HG02798 (cell line): ENCODE measurements around the gene PTPRN2.
"Not testable (repeated sequence)": the region's sequence is repeated elsewhere in the genome, so short reads cannot be mapped to it uniquely, and the experiment has no call there.

ENCODE experiments used
- ATAC-seq: cut with Tn5 transposase; IDR thresholded peaks from one replicate; pipeline ENCODE4 v1.9.1; 2021; ENCODE audit warnings: mild to moderate bottlenecking; ENCODE audit not compliant: unreplicated experiment, poor library complexity

Gene PTPRN2

DNA sequence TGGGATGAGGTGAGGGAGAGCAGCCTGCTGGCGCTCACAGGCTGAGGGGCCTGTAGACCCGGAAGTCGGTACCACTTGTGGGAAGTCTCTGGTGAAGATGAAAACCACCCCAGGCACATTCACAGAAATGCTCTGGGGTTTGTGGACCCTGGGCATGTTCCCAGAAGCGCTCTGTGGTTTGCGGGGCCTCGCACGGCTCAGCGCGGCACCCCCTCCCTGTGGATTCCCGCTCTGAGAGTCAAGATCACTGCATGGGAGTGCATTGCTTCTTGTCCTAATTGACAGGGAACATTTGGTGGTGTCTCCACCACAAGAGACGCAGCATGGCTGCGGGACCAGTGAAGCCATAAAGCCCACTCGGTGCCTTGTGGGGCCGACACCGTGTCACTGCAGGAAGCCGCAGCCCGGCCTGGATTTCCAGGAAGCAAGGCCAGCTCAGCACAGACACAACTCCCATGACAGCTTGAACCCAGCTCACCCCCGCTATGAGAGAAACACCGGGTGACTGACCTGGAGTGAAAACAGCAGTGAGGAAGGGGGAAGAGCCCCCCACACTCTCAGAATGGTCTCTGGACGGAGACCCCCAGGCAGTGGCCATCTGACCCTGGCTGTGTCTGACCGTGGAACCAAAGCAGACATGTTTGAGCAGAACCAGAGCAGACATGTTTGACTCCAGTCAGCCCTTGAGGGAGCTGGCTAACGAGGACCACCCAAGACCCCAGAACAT lies 157.2 kb downstream of the PTPRN2 start:
- no peak for ATAC-seq

DNA sequence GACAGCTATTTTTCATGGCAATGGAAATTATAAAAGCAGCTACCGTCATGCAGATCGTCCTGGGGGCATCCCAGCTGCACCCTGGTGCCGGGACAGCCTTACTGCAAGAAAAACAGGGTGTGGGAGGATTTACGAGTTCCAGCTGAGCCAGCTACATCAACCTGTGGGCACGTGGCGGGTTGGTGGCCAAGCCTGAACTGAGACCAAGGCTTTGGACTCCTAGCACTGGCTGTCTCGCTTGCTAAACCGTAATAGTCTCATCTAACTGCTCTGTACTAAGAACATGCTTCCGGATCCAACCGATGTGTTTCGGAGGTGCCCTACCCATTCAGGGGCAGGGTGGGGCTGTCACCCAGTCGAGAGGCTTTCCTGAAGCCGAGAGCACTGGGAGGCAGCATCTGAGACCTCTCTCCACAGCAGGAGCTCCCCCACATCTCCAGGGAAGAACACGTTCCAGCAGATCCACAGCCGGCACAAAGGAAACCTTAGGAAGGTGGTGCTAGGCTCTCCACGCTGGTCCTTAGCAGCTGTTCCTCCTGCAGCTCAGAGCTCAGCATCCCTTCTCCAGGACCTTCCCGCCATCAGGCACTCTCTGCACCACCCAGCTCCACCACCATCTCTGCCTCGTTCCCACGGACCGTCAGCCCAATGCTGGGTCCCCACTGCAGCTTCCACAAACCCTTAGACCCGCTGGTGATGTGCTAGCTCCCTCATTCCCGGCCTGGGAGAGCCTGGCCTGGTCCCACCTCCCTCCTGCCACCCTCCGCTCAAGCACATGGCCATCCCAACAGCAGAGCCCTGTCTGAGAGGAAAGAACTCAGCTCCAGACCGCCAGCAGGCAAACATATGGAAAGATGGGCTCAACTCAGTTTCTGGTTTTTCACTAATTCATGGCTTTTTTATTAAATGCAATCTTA lies 158.5 kb downstream of the PTPRN2 start:
- no peak for ATAC-seq

DNA sequence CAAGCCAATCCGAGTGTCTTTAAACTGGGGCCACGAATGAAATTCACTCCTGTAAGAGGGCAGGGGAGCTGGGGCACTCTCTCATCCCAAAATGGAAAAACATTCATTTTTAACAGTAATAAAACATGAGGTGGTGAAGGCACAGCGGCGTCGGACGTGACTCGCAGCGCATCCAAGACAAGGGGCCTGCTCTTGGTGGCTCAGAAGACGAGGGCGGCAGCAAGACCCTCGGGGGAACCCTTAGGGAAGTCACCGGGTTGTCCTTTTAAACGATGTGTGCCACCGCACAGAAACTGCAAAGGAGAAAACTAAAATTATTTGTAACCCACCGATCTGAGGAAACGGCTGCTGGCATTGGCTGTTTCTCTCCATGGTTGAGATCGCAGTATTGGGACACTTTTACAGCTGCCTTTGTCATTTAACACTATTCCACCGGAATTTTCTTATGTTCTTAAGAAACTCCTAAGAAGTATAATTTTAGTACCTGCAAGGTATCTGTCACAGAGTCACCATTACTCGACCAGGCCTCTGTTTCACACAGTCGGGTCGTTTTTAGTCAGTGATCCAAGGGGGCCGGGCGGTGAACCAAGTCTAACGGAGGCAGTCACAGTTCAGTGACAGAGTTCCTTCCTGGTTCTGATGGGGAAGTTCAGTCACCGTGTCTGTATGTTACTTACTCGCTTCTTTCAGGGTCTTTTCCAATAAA lies 159.3 kb downstream of the PTPRN2 start:
- ATAC-seq: no peak

DNA sequence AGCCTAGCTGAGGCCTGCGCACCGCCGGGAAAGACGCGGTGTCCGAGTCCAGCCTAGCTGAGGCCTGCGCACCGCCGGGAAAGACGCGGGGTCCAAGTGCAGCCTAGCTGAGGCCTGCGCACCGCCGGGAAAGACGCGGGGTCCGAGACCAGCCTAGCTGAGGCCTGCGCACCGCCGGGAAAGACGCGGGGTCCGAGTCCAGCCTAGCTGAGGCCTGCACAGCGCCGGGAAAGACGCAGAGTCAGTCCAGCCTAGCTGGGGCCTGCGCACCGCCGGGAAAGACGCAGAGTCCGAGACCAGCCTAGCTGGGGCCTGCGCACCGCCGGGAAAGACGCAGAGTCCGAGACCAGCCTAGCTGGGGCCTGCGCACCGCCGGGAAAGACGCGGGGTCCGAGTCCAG lies 161.9 kb downstream of the PTPRN2 start:
- ATAC-seq: not testable (repeated sequence)

DNA sequence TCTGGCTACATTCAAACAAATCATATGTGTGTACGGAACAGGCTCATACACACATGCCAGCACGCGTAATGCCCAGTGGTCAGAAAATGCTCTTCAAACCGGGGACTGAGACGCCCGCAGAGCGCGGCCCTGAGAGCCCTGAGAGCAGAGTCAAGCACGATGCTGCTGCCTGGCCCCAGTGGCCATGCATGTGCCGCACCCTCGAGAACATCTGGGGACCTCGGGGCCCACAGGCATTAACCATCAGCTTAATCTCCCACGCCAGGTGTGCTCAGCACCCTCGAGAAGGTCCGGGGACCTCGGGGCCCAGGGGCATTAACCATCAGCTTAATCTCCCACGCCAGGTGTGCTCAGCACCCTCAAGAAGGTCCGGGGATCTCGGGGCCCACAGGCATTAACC lies 163.1 kb downstream of the PTPRN2 start:
- ATAC-seq: no peak

DNA sequence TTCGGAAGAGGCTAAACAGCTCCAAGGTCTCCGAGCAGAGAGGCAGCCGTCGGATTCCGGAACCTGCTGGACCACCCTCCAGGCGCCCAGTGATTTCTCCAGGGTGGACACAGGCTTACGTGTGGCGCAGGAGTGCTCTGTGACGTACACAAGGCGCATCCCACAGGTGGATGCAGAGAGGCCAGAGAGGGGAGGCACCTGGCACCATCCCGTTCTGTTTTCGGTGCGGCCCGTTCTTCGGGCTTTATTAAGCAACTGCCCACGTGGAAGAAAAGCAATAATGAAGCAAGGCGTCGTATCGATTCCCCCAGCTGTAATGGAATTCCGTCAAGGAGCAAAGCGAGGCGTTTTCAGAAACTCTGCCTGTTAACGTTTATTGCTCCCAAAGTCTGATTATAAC lies 163.6 kb downstream of the PTPRN2 start:
- no peak for ATAC-seq

DNA sequence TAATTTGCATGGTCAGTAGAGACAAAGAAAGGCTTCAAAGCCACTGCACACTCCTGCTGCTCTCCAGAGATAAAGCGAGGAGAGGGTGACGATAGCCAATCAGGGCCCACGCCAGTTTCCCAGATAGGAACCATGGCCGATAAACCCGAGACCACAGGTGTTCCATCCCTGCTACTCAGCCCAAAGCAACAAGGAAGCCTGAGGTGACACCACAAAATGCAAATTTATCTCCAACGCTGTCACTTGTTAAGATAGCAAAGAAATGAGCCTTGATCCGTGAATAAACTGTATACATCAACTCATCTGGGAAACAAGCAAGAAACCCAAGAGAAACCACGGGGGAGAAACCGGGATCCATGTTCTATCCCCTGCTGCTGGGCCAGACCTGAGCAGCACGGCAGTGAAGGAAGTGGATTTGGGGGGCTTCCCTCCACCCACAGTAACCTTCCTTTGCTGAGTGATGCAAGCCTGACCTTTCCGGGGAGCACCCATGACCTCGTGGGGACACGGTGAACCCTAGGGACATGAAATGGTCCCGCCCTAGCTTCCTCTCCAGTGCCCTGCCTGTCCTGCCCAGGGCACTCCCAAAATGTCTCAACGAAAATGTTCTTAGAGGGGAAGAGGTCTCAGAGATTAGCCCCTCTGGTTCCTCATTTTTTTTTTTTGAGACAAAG lies 164.6 kb downstream of the PTPRN2 start:
- ATAC-seq: no peak

DNA sequence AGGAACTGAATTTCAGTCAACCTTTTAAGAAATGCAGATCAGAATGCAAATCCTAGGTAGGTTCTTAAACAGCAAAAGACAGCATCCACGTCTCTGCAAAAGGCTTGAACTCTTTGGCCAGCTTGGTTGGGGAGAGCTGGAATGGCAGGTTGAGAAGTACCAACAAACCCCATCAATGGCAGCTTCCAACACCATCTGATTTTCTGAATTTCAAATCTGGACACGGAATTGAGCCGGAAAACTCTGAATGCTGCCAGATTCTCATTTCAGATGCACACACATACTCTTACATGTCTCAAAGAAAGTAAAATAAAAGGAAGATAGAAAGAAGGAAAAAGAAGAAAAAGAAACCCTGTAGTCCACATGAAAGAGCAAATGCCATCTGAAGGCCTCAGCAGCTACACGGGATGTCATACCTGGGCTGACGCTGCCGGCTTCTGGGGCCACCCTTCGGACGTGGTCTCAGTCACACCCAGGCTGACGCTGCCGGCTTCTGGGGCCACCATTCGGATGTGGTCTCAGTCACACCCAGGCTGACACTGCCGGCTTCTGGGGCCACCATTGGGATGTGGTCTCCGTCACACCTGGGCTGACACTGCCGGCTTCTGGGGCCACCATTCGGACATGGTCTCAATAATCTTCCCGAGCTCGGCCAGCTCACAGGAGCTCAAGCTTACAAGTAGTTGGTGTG lies 165.3 kb downstream of the PTPRN2 start:
- no peak for ATAC-seq

DNA sequence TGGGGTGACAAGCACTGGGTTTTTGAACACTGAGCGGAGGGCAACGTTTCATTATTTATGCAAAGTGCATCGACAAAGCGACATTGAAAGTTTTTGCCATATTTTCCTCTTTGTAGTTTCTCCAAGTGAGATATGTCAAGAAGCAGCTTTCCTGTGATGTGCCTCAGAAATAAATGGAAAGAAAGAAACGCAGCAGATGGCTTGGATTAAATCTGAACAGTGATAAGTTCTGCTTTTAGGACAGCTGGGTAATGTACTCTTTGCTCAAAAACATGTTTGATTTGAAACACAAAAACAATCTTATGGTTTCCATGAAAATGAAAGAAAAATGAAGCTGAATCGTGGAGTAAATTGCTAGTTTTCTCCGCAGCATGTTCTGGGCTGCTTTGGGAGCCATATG lies 166.3 kb downstream of the PTPRN2 start:
- ATAC-seq: no peak

DNA sequence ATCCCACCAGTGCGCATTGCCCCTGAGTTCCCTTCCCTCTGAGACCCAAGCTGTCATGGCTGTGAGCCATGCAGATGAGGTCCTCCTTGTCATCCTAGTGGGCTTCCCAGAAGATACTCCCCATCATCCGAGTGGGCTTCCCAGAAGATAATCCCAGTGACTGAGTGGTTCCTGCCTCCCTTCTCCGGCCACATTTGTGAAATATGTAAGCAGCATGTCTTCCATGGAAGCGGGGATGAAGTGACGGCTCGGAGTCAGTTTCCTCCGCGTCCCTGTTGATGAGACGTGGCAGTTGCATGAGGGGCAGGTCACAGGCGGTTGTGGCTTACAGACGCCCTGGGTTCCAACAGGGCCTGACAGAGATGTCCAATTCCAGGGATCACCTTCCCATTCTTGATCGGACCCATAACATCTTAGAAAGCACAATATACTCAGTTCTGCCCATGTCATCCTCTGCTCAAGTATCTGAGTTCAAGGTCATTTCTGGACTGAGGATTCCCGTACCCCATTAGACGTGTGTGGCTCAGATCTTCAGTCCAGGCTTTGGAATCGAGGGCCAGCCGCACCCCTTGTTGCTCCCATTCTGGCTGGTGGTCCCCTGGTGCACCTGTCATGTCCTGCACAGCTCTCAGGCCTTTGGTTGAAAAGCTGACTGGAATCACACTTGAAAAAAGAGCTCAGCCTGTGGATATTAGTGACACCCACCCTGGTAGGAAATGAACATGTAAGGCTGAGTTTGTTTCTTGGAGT lies 166.9 kb downstream of the PTPRN2 start:
- no peak for ATAC-seq

DNA sequence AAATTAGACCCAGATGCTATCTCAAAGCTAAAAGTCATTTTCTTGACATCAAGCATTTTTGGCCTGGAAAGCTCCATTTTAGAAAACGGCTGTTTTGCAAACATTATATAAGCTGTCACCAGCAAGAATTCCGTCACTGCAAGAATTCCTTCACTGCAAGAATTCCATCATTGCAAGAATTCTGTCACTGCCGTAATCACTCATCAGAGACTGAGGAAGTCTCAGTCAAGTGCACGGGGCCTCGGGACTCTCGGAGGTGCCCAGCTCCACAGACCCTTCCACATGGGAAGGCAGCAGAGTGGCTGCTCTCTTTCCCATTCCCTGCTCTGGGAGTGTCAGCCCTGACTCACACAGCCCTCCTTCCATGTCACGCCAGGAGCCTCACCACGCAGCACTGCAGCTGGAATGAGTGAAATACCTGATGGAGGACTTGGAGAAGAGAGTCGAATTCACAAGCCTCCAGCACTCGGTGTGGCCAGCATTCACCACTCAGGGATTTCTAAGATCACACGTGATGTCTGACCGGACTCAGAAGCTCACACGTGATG lies 168.3 kb downstream of the PTPRN2 start:
- ATAC-seq: no peak

DNA sequence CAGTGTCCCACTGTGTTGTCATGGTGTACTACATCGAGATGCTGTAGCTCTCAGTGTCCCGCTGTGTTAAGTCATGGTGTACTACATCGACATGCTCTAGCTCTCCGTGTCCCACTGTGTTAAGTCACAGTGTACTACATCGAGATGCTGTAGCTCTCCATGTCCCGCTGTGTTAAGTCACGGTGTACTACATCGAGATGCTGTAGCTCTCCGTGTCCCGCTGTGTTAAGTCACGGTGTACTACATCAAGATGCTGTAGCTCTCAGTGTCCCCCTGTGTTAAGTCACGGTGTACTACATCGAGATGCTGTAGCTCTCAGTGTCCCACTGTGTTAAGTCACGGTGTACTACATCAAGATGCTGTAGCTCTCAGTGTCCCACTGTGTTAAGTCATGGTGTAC lies 169.2 kb downstream of the PTPRN2 start:
- ATAC-seq: not testable (repeated sequence)

DNA sequence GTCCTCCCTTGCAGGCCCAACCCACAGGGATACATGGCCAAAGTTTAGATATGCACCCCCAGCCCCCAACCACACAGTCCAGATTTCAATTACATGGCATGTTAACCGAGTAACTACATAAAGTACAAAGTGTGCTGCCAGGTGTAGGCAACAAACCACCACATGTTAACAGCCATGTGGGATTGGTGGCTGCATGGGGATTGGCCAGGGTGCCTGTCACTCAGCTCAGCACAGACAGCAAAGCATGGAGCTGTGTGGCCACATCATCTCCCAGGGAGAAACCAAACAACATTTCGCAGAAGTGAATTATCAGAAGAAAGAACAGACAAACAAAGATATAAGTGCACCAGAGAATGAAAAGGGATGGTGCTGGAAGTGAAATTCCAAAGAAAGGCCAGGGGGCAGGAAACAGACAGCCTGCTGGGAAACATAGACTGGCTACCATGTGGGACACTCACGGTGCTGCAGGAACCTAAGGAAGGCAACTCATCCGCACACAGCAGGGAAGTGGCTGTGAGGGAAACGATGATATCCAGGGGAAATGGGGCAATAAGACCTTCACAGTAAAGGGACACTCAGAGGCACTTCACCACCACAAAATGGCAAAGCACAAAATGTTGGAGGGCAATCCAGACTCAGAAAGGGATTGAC lies 171.2 kb downstream of the PTPRN2 start:
- no peak for ATAC-seq

DNA sequence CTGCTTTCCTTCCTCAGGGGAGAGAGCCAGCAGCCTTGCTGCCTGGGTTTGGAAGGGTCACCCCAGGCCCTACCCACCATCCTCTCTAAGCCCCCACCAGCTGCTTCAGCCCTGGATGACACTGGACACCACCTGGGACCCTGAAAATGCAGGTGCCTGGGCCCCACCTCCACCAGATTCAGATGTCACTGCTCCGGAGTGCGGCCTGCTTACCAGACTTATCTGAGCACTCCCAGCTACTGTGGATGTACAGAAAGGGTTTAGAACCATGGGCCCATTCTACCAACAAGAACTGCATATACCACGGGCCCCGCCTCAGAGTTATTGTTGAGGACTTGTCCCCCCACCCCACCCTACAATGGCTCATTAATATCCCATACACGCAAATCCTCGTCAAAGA lies 172.3 kb downstream of the PTPRN2 start:
- ATAC-seq: no peak

DNA sequence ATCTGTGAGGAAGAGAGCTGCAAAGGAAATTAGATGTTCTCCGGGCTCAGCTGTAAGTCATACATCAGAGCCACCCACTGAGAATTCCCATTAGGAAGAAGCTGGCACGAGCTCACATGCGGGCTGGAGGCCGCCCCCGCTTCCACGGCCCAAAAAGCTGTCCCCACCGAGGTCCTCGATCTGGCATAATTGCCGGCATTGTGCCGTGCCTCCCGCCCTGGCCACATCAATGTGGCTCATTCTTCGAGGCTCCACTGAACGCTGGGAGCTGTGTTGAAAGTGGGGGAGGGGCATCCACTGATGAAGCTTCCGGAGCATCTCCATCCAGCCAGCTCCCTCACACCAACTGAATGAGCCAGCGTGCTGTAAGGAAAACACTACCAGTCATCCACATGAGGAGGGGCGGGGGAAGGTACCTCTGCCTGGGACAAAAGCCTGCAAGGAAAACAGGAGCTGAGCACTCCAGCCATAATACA lies 173.1 kb downstream of the PTPRN2 start:
- ATAC-seq: no peak

DNA sequence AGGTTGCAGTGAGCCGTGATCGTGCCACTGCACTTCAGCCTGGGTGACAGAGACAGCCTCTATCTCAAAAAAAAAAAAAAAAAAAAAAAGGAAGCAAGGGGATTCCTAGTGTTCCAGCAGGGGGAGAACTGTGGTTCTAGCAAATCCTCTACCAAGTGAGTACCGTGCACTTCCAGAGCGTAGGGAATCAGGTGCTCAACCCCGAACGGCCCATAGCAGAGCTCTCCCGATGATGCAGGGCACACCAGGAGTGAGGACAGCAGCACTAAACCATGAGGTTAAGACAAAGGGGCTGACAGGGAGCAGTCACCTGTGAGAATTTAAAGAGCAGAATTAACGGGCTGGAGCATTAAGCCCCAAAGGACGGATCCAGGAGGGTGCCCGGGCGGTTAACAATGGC lies 173.6 kb downstream of the PTPRN2 start:
- no peak for ATAC-seq

DNA sequence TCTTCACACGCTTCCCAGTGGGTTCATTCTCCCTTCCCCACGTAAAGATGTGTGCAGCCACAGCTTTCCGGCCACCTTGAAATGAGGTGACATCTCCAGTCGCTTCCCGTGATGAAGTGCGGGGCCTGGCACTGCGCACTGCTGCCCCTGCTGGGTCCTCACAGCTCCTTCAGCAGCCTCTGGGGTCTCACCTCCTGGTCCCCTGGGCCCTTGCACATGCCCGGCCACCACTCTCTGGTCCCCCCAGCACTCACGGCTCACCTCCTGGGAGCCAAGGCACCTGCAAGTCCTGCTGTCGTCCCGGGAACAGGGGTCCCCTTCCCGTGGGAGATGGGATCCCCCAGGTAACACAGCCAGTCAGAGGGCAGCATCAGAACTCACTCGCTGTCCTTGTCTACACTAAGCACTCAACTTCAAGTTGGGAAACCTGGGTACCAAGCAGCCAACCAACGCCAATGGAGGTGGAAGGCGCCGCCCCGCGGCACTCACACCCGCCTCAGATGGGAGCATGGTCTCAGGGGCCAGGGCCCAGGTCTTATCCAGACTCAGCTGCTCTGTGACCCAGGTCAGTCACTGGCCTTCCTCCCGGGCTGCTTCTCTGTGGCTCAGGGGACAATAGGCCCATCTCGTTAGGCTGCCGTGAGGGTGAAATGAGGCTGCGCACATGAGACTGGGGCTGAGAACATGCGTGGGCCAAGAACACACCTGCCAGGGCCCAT lies 176.2 kb downstream of the PTPRN2 start:
- no peak for ATAC-seq

DNA sequence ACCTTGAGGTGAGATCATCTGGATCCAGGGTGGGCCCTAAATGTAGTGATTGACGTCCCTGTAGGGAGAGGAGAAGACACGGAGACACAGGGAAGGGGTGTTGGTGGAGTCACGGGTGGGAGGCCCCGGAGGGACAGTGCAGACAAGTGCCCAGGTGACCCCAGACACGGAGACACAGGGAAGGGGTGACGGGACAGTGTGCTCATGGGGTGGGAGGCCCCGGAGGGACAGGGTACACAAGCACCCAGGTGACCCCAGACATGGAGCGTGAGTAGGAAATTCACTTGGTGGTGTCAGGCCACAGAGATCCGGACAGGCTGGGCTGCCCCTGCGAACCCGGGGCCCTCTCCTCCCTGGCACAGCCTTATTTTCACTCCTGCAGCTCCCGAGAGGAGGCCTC lies 176.9 kb downstream of the PTPRN2 start:
- ATAC-seq: no peak
